GM19035 (cell line): ENCODE measurements around the gene BCKDHA.
"Not testable (repeated sequence)": the region's sequence is repeated elsewhere in the genome, so short reads cannot be mapped to it uniquely, and the experiment has no call there.

ENCODE experiments used
- ATAC-seq: cut with Tn5 transposase; IDR thresholded peaks from one replicate; pipeline ENCODE4 v1.9.1; 2021; ENCODE audit not compliant: unreplicated experiment

Gene BCKDHA

DNA sequence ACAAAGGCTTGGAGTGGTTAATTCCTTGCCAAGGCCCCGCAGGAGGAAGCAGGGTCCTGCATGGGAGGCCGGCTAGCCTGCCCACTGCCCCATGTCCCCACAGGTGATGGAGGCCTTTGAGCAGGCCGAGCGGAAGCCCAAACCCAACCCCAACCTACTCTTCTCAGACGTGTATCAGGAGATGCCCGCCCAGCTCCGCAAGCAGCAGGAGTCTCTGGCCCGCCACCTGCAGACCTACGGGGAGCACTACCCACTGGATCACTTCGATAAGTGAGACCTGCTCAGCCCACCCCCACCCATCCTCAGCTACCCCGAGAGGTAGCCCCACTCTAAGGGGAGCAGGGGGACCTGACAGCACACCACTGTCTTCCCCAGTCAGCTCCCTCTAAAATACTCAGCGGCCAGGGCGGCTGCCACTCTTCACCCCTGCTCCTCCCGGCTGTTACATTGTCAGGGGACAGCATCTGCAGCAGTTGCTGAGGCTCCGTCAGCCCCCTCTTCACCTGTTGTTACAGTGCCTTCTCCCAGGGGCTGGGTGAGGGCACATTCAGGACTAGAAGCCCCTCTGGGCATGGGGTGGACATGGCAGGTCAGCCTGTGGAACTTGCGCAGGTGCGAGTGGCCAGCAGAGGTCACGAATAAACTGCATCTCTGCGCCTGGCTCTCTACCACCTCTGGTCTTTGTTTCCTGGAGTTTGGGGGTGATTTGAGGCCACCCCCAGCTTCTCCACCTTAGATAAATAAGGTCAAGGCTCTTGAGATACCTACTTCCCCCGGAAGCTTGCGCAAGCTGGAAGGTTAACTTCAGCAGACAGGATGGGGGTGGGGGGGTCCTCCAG, 26.9 kb downstream of the BCKDHA start:
- no peak for ATAC-seq

DNA sequence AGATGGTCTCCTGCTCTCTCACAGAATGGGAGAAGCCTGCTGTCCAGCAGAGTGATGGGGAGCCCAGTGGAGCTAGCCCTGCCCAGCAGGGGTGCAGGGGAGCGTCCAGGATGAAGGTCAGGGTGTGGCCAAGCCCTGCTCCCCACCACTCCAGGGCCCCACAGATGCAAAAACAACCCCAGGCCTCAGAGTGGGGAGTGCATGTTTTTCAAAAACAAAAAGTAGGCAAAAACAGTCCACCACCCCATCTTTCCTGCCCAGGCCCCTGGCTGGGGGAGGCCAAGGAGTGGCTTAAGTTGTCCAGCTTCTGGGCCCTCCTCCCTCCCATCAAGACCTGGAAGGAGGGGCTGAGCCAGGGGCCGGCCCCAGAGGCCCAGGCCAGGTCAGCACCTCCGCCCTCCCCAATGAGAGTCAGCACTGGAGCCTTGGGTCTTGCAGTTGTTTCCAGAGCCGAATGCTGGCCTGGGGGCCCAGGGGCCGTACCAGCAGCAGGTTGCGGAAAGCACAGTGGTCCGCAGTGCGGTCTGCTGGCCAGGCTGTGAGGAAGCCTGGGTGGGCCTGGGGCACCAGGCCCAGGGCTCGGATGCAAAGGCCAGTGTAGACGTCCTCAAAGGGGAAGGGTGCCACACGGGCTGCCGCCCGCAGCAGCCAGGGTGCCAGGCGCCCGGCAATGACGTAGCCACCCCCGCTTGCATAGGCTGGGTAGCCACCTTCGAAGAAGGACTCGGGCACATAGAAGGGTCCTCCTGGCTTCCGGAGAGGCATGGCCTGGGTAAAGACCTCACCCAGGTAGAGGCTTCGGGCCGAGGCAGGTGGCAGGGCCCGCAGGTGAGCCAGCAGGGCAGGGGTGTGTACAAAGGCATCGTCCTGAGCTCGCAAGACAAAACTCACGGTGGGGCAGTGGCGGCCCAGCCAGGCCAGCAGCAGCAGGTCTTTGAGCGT, 27.8 kb downstream of the BCKDHA start:
- ATAC-seq: no peak

DNA sequence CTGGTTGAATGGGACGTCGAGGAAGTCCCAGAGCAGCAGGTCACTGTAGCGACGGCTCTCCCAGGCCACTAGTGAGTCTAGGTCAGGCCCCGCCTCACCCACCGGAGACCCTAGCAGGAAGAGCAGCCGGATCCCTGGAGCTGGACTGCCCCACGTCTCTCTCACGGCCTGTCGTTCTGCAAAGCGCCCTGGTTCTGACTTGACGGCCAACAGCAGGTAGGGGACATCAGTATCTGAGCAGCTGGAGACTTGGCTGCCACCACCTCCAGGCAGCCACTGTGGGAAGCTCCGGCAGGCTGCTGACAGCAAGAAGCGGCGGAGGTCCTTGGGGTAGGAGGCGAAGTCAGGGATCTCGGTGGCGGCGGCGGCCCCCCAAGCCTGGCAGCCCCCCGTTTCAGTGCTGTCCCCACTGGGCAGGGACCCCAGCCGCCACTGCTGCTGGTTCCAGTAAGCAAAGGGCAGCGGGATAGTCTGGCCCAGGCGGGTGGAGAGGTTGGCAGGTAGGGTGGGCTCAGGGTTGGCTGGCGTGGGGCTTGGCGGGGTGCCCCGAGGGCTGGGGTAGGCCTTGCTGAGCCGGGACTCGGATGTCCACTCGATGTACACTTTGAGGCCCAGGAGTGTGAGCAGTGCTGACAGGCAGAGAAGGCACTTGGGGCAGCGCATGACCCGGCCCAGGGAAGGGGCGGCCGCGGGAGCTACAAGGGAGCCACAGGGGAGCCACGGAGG, 28.7 kb downstream of the BCKDHA start:
- ATAC-seq: no peak

DNA sequence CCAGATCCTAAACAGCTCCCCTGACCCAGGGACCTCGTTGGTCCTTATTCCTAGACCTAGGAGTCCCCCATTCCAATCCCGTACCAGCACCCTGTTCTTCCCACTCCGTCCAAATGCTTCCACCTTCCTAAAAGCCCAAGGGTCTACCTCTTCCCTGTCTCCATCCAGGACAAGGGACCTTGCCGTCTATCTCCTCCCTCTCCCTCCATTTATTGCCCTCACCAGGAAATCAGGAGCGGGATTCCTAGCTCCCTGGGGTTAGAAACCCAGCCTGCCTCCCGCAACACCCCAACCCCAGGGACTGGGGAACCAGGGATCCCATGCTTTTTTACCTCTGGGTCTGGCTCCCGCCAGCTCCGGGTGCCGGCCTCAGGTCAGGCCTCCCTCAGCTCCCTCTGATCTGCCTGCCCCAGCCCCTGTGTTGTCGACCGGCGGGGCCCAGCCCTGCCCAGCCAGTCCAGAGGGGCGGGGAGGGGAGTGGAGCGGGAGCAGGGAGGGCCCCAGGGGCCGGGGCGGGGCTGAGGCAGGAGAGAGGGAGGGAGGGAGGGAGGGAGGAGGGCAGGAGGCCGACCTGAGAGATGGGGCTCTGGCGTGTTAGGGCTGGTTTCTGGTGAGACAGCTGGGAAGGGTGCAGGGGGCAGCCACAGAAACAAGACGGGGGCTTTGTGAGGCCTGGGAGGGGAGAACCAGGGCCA, 29.5 kb downstream of the BCKDHA start, which contains the start of gene B3GNT8:
Gene B3GNT8 (minus strand): TSS at position 423 of the 695 bp plus-strand sequence. CDS start 596 bp downstream, outside the sequence.
- ATAC-seq: no peak

DNA sequence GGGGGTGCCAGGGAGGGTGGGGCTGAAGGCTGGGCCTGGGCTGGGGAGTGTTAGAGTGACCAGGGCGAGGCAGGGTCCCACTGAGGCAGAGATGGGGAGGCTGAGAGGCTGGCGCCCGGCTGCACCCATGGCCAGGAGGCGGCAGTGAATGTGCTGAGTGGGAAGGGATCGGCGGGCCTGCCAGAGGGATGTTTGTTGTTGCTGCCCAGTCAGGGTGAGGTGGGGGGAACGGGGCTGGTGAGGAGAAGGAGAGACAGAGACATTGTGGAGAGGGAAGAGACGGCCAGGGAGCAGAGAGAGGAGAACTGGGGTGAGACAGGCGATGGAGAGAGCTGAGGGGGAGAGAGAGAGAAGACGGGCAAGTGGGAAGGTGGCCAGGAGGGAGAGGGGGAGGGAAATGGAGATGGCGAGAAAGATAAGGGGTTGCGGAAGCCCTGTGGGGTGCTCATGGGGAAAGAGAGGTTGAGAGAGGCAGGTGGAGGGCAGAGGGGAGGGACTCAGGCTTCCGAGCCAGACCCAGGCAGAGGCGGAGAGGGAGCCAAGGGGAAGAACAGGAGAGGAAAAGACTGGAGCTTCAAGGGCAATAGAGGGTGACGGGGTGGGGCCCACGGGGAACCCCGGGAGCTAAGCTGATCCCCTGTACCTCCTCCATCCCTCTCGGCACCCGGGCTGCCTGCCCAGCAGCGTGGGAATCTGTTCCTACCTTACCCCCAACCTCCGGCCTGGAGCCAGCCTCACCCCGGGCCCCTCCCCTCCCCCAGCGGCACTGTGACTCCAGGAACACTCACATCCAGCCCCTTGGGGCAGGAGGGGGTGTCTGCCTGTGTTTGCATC, 30.2 kb downstream of the BCKDHA start:
- no peak for ATAC-seq

DNA sequence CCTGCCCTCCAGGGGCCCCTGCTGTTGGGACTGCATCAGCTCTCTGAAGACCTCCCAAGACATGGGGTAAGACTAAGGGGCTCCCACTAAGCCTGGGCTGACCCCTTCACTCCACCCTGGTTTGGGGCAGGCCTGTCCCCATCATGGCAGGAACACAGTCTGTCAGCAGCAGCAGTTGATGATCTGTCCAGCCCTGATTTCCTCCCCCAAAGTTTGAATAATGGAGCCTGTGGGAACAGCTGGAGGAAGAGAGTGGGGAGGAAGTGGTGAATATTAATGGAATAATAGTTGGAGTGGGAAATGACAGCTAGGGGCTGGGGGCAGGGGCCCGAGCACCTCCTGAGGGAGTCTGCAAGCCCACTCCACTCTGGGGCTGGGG, 30.9 kb downstream of the BCKDHA start:
- ATAC-seq: no peak

DNA sequence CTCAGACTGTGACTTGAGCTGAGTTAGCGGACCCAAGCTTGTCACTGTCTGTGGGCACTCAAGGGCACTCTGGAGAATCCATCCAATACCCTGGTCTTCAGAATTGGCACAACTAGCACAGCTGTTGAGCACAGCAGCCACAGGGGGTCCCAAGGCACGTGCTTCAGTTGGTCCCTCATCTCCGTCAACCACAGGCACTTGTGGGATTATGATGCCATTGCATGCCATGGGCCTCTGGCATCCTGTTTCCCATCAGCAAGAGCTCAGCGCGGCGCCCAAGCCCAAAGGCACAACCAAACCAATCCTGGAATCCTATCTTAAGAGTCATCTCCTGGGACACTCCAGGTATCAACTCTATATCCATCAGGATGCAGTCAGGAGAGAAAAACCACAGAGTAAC, 33.3 kb downstream of the BCKDHA start:
- ATAC-seq: no peak

DNA sequence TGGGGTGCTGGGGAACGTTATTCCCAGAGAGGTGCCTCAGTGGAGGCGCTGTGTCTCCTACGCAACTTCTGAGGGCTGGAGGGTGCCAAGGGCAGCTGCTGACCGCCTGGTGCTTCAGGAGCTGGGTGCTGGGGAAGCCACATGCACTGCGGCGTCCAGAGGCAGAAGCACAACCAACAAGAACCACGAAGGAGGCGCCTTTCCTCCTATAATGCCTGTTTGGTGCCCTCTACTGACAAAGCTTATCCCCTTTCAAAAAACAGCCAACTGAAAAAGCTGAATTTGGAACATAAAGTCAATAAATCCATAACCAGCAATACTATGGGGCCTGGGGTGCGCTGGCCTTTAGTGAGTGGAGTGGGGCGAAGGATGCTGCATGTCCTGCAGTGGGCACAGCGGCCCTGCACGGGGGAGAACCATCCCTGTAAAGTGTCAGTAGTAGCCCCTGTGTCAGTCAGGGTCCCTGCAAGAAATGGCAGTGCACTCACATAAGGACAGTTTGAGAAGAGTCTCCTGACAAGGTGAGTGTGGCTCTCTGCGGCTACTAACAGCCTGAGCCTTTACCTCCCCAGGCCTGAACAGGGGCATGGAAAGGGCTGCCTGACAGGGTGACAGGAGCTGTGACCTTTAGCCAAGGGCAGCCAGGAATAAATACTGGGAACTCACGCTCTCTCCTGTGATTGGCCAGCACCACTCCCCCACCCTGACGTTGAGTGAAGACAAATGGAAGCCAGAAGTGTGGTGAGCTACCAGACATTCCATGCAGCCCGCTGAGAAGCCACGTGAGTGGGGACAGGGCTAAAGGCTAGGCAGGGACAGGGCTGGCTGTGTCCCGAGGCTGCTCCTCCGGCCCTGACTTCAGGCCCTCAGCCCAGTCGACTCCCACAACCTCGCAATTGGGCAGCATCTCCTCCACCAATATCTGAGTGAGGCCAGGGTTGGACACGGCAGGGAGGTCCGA, 34.1 kb downstream of the BCKDHA start:
- ATAC-seq: no peak

DNA sequence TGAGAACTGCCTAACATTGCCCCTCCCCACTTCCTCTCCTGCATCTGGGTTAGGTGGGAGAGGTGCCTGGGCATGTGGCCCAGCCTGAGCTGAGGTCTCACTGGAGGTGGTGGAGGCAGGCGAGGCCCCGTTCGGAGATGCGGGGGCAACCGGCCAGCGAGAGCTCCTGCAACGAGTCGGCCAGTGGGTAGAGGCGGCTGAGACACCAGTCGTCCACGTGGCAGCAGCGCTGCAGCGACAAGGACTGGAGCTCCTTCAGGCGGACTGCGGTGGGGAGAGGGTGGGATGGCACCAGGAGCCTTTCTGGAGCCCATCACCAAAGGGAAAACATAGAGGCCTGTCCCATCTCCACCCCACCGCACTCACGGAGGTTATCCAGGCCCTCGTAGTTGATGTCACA, 35.6 kb downstream of the BCKDHA start:
- no peak for ATAC-seq

DNA sequence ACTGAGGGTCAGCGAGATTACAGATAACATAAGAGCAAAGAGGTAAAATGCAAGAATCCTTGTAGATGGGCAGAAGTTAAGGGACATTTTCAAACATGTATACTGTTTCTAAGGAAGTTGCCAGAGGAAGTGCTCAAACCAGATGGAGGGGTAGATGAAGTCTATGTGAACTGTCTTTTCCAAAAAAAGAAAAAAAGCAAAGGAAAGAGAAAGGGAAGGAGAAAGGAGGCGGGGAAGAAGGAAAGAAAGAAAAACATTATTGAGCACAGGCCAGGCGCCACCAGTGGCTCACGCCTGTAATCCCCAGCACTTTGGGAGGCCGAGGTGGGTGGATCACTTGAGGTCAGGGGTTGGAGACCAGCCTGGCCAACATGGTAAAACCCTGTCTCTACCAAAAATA, 36.8 kb downstream of the BCKDHA start:
- ATAC-seq: no peak

DNA sequence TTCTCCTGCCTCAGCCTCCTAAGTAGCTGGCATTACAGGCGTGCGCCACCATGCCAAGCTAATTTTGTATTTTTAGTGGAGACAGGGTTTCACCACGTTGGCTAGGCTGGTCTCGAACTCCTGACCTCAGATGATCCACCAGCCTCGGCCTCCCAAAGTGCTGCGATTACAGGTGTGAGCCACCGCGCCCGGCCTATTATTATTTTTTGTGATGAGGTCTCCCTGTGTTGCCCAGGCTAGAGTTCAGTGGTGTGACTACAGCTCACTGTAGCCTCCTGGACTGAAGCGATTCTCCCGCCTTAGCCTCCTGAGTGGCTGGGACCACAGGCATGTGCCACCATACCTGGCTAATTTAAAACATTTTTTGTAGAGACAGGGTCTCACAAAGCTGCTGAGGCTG, 37.8 kb downstream of the BCKDHA start:
- not testable (repeated sequence) for ATAC-seq

DNA sequence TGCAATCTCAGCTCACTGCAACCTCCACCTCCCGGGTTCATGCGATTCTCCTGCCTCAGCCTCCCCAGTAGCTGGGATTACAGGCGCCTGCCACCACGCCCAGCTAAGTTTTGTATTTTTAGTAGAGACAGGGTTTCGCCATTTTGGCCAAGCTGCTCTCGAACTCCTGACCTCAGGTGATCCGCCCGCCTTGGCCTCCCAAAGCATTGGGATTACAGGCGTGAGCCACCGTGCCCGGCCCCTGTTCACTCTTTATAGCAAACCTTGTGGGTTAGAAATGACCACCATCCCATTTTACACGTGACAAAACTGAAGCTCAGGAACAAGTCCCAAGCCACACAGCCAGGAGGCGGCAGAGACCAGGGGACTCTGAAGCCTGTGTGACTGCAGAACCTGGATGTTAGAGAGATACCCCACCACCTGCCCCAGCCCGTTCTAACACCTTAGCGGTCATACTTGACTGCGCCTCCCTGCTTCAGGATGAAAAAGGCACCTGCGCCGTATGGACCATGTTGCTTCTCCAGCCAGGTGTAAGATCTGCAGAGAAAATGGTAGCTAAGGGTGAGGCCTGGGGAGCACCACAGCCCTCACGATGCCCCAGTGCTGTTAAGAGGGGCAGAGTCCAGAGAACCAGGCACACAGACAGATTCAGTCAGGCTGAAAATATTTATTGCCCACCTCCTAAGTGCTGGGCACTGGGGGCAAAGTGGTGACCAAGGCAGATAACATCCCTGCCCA, 38.5 kb downstream of the BCKDHA start:
- ATAC-seq: no peak

DNA sequence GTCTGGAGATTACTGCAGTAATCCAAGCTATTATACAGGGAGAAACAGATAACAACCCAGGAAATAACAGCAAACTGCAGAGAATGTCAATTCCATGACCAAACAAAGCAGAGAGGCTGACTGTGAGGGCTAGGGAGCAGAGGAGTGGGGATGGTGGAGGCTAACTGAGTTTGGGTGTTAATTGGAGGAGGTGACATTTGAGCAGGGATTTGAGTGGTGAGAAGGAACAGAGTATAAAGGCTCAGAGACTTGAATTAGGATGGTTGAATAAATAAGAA, 39.0 kb downstream of the BCKDHA start:
- no peak for ATAC-seq

DNA sequence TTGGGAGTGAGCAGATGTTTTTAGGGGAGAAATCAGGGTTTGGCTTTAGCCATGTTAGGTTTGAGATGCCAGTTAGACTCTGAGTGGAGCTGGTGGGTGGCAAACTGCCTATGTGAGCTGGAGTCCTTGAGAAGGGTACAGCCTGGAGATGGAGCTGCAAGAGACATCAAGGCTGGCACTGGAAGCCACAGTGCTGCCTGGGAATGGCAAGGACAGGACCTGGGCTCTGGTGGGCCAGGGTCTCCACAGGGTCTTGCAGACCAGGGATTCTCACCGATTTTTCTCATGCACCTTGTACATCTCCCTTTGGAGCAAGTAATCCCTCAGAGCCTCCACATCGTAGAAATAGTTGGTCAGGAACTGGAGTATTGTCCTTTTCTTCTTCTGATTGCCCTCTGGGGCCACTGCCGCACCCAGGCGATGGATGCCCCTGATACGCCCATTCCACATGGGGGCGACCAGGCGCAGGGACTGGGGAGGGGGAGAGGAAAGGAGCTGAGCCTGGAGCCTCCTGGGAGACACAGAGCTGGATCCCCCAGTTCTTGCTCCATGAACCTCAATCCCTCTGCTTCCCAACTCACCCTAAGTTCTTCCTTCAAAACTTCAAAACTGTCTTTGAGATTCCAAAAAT, 40.4 kb downstream of the BCKDHA start:
- no peak for ATAC-seq

DNA sequence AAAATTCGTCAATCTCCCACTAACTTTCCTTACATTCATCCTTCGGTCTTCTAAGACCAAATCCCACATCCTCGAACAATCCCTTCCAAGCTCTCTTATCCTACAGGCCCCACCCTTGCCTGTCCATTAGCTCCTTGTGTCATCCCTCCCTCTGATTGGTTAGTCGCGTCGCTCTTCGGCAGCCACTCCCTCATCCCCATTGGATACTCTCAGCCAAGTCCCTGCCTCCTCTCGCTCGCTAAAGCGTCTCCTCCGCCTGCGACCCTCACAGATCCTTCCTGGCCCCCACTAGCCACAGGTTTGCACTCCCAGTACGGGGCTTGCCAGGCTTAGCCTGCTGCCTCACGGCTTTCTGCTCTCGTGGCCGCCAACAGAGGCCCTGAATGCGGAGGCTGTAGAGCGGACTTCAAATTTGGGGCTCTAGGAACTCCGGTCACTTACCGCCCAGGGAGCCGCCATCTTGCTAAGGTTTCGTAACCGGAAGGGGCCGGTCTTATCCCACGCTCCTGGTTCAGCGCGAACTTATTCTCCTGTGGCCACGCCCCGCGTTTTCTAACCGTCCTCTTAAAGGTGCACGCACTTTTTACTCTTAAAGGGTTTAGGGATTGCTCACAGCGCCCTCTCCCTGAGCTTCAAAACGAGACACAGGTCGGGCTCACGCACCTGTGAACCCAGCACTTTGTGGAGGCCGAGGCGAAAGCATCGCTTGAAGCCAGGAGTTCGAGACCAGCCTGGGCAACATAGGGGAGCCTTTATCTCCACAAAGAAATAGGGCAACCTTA, 42.0 kb downstream of the BCKDHA start, which contains the start of gene DMAC2:
Gene DMAC2 (minus strand): TSS at position 472 of the 782 bp plus-strand sequence. CDS start 13 bp downstream, at position 459.
- peak; percentile 92 for ATAC-seq

DNA sequence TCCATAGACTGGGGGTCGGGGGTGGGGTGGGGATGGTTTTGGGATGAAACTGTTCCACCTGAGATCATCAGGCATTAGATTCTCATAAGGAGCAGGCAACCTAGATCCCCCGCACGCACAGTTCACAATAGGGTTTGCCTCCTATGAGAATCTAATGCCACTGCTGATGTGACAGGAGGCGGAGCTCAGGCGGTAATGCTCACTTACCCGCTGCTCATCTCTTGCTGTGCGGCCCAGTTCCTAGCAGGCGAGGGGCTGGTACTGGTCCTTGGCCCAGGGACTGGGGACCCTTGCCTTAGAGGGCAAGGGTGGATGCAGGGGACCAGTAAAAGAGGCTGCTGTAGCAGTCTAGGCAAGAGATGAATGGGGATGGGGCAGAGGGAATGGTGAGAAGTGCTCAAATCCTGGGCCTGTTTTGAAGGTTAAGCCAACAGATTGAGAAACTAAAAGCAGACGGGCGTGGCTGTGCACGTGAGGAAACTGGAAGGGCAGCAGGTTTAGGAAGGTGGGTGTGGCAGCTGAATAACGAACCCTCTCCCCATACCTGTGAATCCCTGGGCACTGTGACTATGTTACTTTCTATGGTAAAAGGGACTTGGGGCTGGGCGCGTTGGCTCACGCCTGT, 43.8 kb downstream of the BCKDHA start:
- ATAC-seq: no peak
